PC-3 (cell line): ENCODE results near the gene PSMD3. TPM values are rescaled to one million over a fixed set of nuclear protein-coding genes. Genes with fewer than 3 reads are reported as not detected.

Experiments
- ATAC-seq: fragments of 200-7000 bp; cut with Tn5 transposase; 2 replicates; pipeline ENCODE4 v1.9.1; 2020; ENCODE audit warnings: mild to moderate bottlenecking, moderate library complexity
- BruUV-seq: library from RNA; stranded (reverse); fragments of 400-500 nt; replicated peaks from 2 replicates; lab custom pipeline; 2021; lab: Mats Ljungman, UMichigan
- CTCF ChIA-PET: fragments of 300-600 bp; sonication (Branson Sonifier 250); formaldehyde crosslinking; loops from one replicate; lab custom pipeline; 2022; ENCODE audit warnings: antibody characterized with exemption; lab: Charles Lee
- POLR2A ChIA-PET: fragments of 300-600 bp; sonication (Branson Sonifier 250); formaldehyde crosslinking; loops from one replicate; lab custom pipeline; 2022; ENCODE audit warnings: antibody characterized with exemption; ENCODE audit not compliant: unreplicated experiment; lab: Charles Lee
- DNase-seq: peaks from one replicate; pipeline ENCODE4 v3.0.0-alpha.2; 2015
- H2AFZ ChIP-seq: fragments of 300-600 bp; sonication (generic); 2 replicates; pipeline ENCODE4 v1.6.0; 2016; ENCODE audit warnings: antibody characterized with exemption, low read length
- H3F3A ChIP-seq: fragments of 300-600 bp; sonication (generic); one replicate; pipeline ENCODE4 v1.6.0; 2017; ENCODE audit warnings: antibody characterized with exemption, low read length, control low read depth, mild to moderate bottlenecking; ENCODE audit not compliant: unreplicated experiment
- H3K27ac ChIP-seq: fragments of 300-600 bp; sonication (generic); 2 replicates; pipeline ENCODE4 v1.5.1; 2016; ENCODE audit warnings: mild to moderate bottlenecking, low read length
- H3K27me3 ChIP-seq: fragments of 300-600 bp; sonication (generic); 2 replicates; pipeline ENCODE4 v1.6.1; 2016; ENCODE audit warnings: low read length, mixed read lengths
- H3K36me3 ChIP-seq: fragments of 300-600 bp; sonication (generic); 2 replicates; pipeline ENCODE4 v1.6.1; 2016; ENCODE audit warnings: low read depth, mixed run types, low read length, mixed read lengths
- H3K4me1 ChIP-seq: fragments of 300-600 bp; sonication (generic); 2 replicates; pipeline ENCODE4 v1.5.1; 2016; ENCODE audit warnings: low read length; ENCODE audit not compliant: insufficient read depth
- H3K4me2 ChIP-seq: fragments of 300-600 bp; sonication (generic); 2 replicates; pipeline ENCODE4 v1.6.0; 2016; ENCODE audit warnings: low read length
- H3K4me3 ChIP-seq: fragments of 300-600 bp; sonication (generic); 2 replicates; pipeline ENCODE4 v1.5.1; 2016; ENCODE audit warnings: mild to moderate bottlenecking, low read length, mixed read lengths
- H3K79me2 ChIP-seq: fragments of 300-600 bp; sonication (generic); 2 replicates; pipeline ENCODE4 v1.6.1; 2017; ENCODE audit warnings: low read length, mixed read lengths
- H3K9ac ChIP-seq: fragments of 300-600 bp; sonication (generic); 2 replicates; pipeline ENCODE4 v1.6.0; 2016; ENCODE audit warnings: mild to moderate bottlenecking, low read length
- H3K9me2 ChIP-seq: fragments of 300-600 bp; sonication (generic); replicated peaks from 2 replicates; pipeline ENCODE4 v1.6.1; 2016; ENCODE audit warnings: mixed run types, low read length, mixed read lengths
- H3K9me3 ChIP-seq: fragments of 300-600 bp; sonication (generic); 2 replicates; pipeline ENCODE4 v1.6.1; 2016; ENCODE audit warnings: low read length, mixed read lengths
- H4K20me1 ChIP-seq: fragments of 300-600 bp; sonication (generic); 2 replicates; pipeline ENCODE4 v1.6.1; 2016; ENCODE audit warnings: low read length, mixed read lengths
- EZH2 ChIP-seq: fragments of 300-600 bp; sonication (generic); IDR thresholded peaks from one replicate; pipeline ENCODE4 v1.6.1; 2017; ENCODE audit warnings: antibody characterized with exemption, mild to moderate bottlenecking, low read length; ENCODE audit not compliant: unreplicated experiment
- EZH2phosphoT487 ChIP-seq: fragments of 300-600 bp; sonication (generic); IDR thresholded peaks from 2 replicates; pipeline ENCODE4 v1.6.1; 2018; ENCODE audit warnings: mild to moderate bottlenecking, antibody characterized with exemption, low read length, borderline replicate concordance
- intact Hi-C: fragments of 100-400 bp; cut with micrococcal nuclease; formaldehyde crosslinking; loops from 2 replicates; pipeline ENCODE4 v1.9.0; 2023
- total RNA-seq: library from RNA; depleted of rRNA; stranded (reverse); fragments of >200 nt; gene quantifications from 2 replicates; pipeline ENCODE4 v1.2.3, GENCODE V29; 2014
- TF ChIP-seq, protein P1 (sequence below): fragments of 300-600 bp; sonication (generic); conservative IDR thresholded peaks from 2 replicates; pipeline ENCODE4 v1.5.1; 2017; ENCODE audit warnings: antibody characterized with exemption, low read depth, mild to moderate bottlenecking, low read length

PSMD3 gene
- total RNA-seq, 1 experiment from 2014 or later: 267 TPM

DNA sequence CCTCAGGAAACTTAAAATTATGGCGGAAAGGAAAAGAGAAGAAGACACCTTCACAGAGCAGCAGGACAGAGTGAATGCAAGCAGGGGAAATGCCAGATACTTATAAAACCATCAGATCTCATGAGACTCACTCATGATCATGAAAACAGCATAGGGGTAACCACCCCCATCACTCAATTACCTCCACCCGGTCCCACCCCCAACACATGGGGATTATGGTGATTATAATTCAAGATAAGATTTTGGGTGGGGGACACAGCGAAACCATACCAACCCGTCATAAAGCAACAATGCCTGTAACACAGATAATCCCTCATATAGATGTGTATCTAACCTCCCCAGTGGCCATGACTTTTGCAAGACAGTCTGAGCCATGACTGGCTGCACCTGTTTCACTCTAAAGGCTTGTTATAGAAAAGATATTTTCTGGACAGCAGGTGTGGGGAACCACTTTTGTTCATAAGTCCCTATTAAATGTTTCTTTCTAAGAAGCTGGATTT is 24.8 kb upstream of the PSMD3 start:
- Histone ChIP-seq H3K4me1 (peaks cover 8% of the 10 kb centered on the region), H3K9ac (no peak overlapping the region), H3K27me3 (no peaks in the 10 kb centered on the region), H3K9me2 (no peaks in the 10 kb centered on the region), H2AFZ (no peak overlapping the region), H4K20me1 (no peaks in the 10 kb centered on the region), H3K4me3 (no peak overlapping the region), H3K4me2 (no peak overlapping the region), H3K27ac (no peak overlapping the region), H3K36me3 (no peaks in the 10 kb centered on the region), H3K79me2 (no peaks in the 10 kb centered on the region), H3F3A (no peaks in the 10 kb centered on the region), H3K9me3 (no peaks in the 10 kb centered on the region)
- POLR2A ChIA-PET: no interaction called here
- intact Hi-C loops: no loop called here
- no TSS peak for BruUV-seq
- CTCF ChIA-PET: no interaction called here
- ATAC-seq (no peak), DNase-seq (no peak)
- TF ChIP-seq, protein P1, sequence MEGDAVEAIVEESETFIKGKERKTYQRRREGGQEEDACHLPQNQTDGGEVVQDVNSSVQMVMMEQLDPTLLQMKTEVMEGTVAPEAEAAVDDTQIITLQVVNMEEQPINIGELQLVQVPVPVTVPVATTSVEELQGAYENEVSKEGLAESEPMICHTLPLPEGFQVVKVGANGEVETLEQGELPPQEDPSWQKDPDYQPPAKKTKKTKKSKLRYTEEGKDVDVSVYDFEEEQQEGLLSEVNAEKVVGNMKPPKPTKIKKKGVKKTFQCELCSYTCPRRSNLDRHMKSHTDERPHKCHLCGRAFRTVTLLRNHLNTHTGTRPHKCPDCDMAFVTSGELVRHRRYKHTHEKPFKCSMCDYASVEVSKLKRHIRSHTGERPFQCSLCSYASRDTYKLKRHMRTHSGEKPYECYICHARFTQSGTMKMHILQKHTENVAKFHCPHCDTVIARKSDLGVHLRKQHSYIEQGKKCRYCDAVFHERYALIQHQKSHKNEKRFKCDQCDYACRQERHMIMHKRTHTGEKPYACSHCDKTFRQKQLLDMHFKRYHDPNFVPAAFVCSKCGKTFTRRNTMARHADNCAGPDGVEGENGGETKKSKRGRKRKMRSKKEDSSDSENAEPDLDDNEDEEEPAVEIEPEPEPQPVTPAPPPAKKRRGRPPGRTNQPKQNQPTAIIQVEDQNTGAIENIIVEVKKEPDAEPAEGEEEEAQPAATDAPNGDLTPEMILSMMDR: no peak
- TF ChIP-seq EZH2phosphoT487 (no peak), EZH2 (no peak)

DNA sequence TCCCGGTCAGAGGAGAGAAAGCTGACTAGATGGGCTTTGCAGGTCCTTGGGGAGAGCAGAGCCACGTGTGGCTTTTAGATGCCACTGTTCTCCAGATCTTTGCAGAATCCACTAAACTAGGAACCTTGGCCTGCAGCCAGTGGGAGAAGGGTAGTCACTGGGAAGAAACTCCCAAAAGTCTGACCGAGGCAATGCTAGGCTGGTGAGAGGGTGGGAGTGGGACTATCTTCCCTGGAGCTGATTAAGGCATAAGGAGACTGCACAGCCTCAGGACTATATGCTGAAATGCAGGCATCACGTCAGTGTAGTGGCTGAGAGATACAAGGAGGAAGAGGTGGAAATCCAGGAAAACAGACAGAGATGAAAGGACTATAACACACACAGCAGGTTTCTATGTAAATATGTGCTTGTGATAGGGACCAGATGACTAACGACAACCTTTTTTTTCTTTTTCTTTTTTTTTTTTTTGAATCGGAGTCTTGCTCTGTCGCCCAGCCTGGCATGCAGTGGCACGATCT is 20.0 kb upstream of the PSMD3 start:
- H3K4me2 ChIP-seq: no peak overlapping the region
- H3K9ac ChIP-seq: no peak overlapping the region
- H4K20me1 ChIP-seq: no peaks in the 10 kb centered on the region
- TF ChIP-seq EZH2phosphoT487 (no peak), EZH2 (no peak)
- TF ChIP-seq, protein P1: no peak
- no peak overlapping the region for H3K27ac ChIP-seq
- DNase-seq (no peak), ATAC-seq (no peak)
- no peaks in the 10 kb centered on the region for H3K9me3 ChIP-seq
- H3K9me2 ChIP-seq: no peaks in the 10 kb centered on the region
- H3F3A ChIP-seq: no peaks in the 10 kb centered on the region
- H3K4me1 ChIP-seq: no peaks in the 10 kb centered on the region
- no peaks in the 10 kb centered on the region for H3K36me3 ChIP-seq
- BruUV-seq: no TSS peak
- no peak overlapping the region for H2AFZ ChIP-seq
- intact Hi-C loops: no loop called here
- ChIA-PET POLR2A (no interaction called here), CTCF (no interaction called here)
- H3K79me2 ChIP-seq: no peaks in the 10 kb centered on the region
- H3K4me3 ChIP-seq: no peak overlapping the region
- no peaks in the 10 kb centered on the region for H3K27me3 ChIP-seq

DNA sequence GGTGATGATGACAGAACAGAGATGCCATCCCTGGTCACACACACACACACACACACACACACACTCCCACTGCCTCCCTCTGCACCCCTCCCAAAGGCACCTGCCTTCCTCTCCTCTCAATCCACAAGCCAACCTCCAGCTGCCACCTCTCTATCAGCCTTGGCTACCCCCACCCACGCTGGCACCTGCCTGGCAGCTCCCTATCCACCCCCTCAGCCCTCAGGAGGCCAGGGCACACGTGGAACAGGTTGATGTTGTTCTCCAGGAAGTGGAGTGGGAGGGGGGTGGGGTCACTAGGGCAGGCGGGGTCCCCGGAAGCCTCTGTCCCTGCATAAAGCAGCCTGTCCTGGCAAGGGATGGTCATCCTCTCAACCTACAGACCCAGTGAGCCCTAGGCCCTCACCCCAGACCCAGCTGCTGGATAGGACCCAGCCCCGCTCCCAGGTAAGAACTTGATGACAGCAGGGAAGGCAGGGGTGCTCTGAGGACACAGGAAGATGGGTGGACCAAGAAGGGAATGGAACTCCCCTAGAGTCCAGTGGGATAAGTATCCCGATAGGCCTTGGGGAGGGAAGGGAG is 17.9 kb upstream of the PSMD3 start, which contains the start of gene GSDMA:
Gene GSDMA, plus strand, starts transcription at position 363 of the 579 bp plus-strand sequence. CDS start 2,684 bp downstream, outside the sequence.
- Histone ChIP-seq H3K9me2 (no peaks in the 10 kb centered on the region), H3K9me3 (no peaks in the 10 kb centered on the region), H3K4me1 (no peaks in the 10 kb centered on the region), H2AFZ (no peak within 1 kb of the TSS), H3K9ac (no peak within 1 kb of the TSS), H3F3A (no peaks in the 10 kb centered on the region), H3K27me3 (no peaks in the 10 kb centered on the region), H3K4me2 (no peak within 1 kb of the TSS), H4K20me1 (no peaks in the 10 kb centered on the region), H3K36me3 (no peaks in the 10 kb centered on the region), H3K27ac (no peak within 1 kb of the TSS), H3K79me2 (no peaks in the 10 kb centered on the region), H3K4me3 (no peak within 1 kb of the TSS)
- ATAC-seq: no peak
- BruUV-seq: no TSS peak
- no peak for DNase-seq
- intact Hi-C loops: no loop called here
- CTCF ChIA-PET: no interaction called here
- POLR2A ChIA-PET: no interaction called here
- no peak for TF ChIP-seq EZH2
